WERI-Rb-1 (cell line): ENCODE data around the gene SLC7A1.
"Not testable (repeated sequence)": the region's sequence is repeated elsewhere in the genome, so short reads cannot be mapped to it uniquely, and the experiment has no call there.

Source experiments
- DNase-seq: peaks from one replicate; pipeline ENCODE4 v3.0.0-alpha.2; 2020
- H3K27ac ChIP-seq: fragments of 250-450 bp; sonication (Bioruptor Pico); 2 replicates; pipeline ENCODE4 v1.5.1; 2020; ENCODE audit warnings: mild to moderate bottlenecking, moderate library complexity
- H3K27me3 ChIP-seq: fragments of 250-450 bp; sonication (Bioruptor Pico); 2 replicates; pipeline ENCODE4 v1.5.1; 2021; ENCODE audit warnings: mild to moderate bottlenecking, low read depth, moderate library complexity; ENCODE audit not compliant: insufficient read depth, severe bottlenecking
- H3K36me3 ChIP-seq: fragments of 250-450 bp; sonication (Bioruptor Pico); 2 replicates; pipeline ENCODE4 v1.5.1; 2020; ENCODE audit warnings: mild to moderate bottlenecking, moderate library complexity
- H3K4me3 ChIP-seq: 2 replicates; pipeline ENCODE4 v1.5.1; 2011; ENCODE audit warnings: low read depth, mild to moderate bottlenecking, control low read depth, low read length
- H3K9me3 ChIP-seq: fragments of 250-450 bp; sonication (Bioruptor Pico); 2 replicates; pipeline ENCODE4 v1.5.1; 2021; ENCODE audit warnings: mild to moderate bottlenecking, moderate library complexity; ENCODE audit not compliant: severe bottlenecking
- CTCF ChIP-seq: IDR thresholded peaks from 2 replicates; pipeline ENCODE4 v1.5.1; 2011; ENCODE audit warnings: low read depth, mild to moderate bottlenecking, control low read depth, inconsistent platforms, low read length

The SLC7A1 gene

GRCh38 chr13:29595380-29596063, at the start of gene SLC7A1:
Gene SLC7A1, minus strand, starts transcription at chr13:29595688. Its CDS starts 59,500 bp downstream, at chr13:29536188.
- H3K27ac ChIP-seq, result peak within 1 kb of the TSS; percentile 84
- no peaks in the 10 kb centered on the region for H3K9me3 ChIP-seq
- peak; percentile 80 for DNase-seq
- TF ChIP-seq CTCF, result no peak
- H3K4me3 ChIP-seq, result peak within 1 kb of the TSS; percentile 56
- no peaks in the 10 kb centered on the region for H3K36me3 ChIP-seq
- no peaks in the 10 kb centered on the region for H3K27me3 ChIP-seq

- H3K9me3 ChIP-seq, result no peaks in the 10 kb centered on the region
- no peaks in the 10 kb centered on the region for H3K27me3 ChIP-seq
- no peak overlapping the region for H3K4me3 ChIP-seq
- H3K36me3 ChIP-seq, result no peaks in the 10 kb centered on the region
- DNase-seq, result no peak
- no peak for TF ChIP-seq CTCF
- no peak overlapping the region for H3K27ac ChIP-seq
These were observed 45.2 kb upstream of the SLC7A1 start for GRCh38 chr13:29640665-29641064.

GRCh38 chr13:29636831-29637230, 41.3 kb upstream of the SLC7A1 start:
- not testable (repeated sequence) for H3K27me3 ChIP-seq, H3K4me3 ChIP-seq, H3K36me3 ChIP-seq, H3K9me3 ChIP-seq, H3K27ac ChIP-seq, DNase-seq

GRCh38 chr13:29624997-29625396, 29.5 kb upstream of the SLC7A1 start:
- no peak for DNase-seq
- Histone ChIP-seq H3K4me3 (no peak overlapping the region), H3K27ac (no peak overlapping the region), H3K27me3 (no peaks in the 10 kb centered on the region), H3K36me3 (no peaks in the 10 kb centered on the region), H3K9me3 (no peaks in the 10 kb centered on the region)
- TF ChIP-seq CTCF, result no peak

GRCh38 chr13:29621841-29622240, 26.4 kb upstream of the SLC7A1 start:
- no peak for TF ChIP-seq CTCF
- Histone ChIP-seq H3K9me3 (no peaks in the 10 kb centered on the region), H3K27me3 (no peaks in the 10 kb centered on the region), H3K4me3 (no peak overlapping the region), H3K36me3 (no peaks in the 10 kb centered on the region), H3K27ac (no peak overlapping the region)
- DNase-seq, result no peak

- DNase-seq, result no peak
- no peak overlapping the region for H3K27ac ChIP-seq
- no peak overlapping the region for H3K4me3 ChIP-seq
These were observed 25.7 kb upstream of the SLC7A1 start for GRCh38 chr13:29621051-29621800.

More at GRCh38 chr13:29621051-29621800, 25.7 kb upstream of the SLC7A1 start:
- no peaks in the 10 kb centered on the region for H3K27me3 ChIP-seq
- no peak for TF ChIP-seq CTCF
- no peaks in the 10 kb centered on the region for H3K36me3 ChIP-seq
- H3K9me3 ChIP-seq, result no peaks in the 10 kb centered on the region
